ENCODE data around the gene DNAJC5.
"Not testable (repeated sequence)": the region's sequence is repeated elsewhere in the genome, so short reads cannot be mapped to it uniquely, and the experiment has no call there.

DNAJC5 gene

GRCh38 chr20:63955827-63956663, 61.1 kb downstream of the DNAJC5 start, which contains the start of gene UCKL1:
Gene UCKL1 (minus strand): TSS chr20:63956416. CDS start chr20:63956372, 44 bp downstream.
- no peaks in the 10 kb centered on the region for H3K9me3 Mint-ChIP-seq
- H3K36me3 Mint-ChIP-seq (ENCODE audit: low read depth), result peaks cover 4% of the 10 kb centered on the region
- peaks cover 38% of the 10 kb centered on the region for H3K4me1 Mint-ChIP-seq (ENCODE audit: low read depth)
- no peaks in the 10 kb centered on the region for H3K27me3 Mint-ChIP-seq
- peak within 1 kb of the TSS; percentile 90 for H3K27ac Mint-ChIP-seq
- H3K4me3 Mint-ChIP-seq, result peak within 1 kb of the TSS; percentile 86

- Mint-ChIP-seq H3K36me3 (ENCODE audit: low read depth) (peaks cover 9% of the 10 kb centered on the region), H3K4me1 (ENCODE audit: low read depth) (peaks cover 38% of the 10 kb centered on the region), H3K27ac (peak overlapping the region; percentile 90), H3K27me3 (no peaks in the 10 kb centered on the region), H3K9me3 (no peaks in the 10 kb centered on the region), H3K4me3 (peak overlapping the region; percentile 81)
These were observed 61.7 kb downstream of the DNAJC5 start for GRCh38 chr20:63956664-63957003.

- peak overlapping the region; percentile 90 for H3K27ac Mint-ChIP-seq
- peak overlapping the region; percentile 81 for H3K4me3 Mint-ChIP-seq
- H3K27me3 Mint-ChIP-seq, result no peaks in the 10 kb centered on the region
- H3K9me3 Mint-ChIP-seq, result no peaks in the 10 kb centered on the region
- peaks cover 38% of the 10 kb centered on the region for H3K4me1 Mint-ChIP-seq (ENCODE audit: low read depth)
- H3K36me3 Mint-ChIP-seq (ENCODE audit: low read depth), result peaks cover 9% of the 10 kb centered on the region
These were observed 62.2 kb downstream of the DNAJC5 start for GRCh38 chr20:63957004-63957689.

GRCh38 chr20:63957690-63958441, 62.9 kb downstream of the DNAJC5 start:
- Mint-ChIP-seq H3K4me3 (peak overlapping the region; percentile 81), H3K9me3 (no peaks in the 10 kb centered on the region), H3K36me3 (ENCODE audit: low read depth) (peaks cover 9% of the 10 kb centered on the region), H3K27me3 (no peaks in the 10 kb centered on the region), H3K4me1 (ENCODE audit: low read depth) (peaks cover 38% of the 10 kb centered on the region), H3K27ac (peak overlapping the region; percentile 90)

GRCh38 chr20:63958471-63958870, 63.5 kb downstream of the DNAJC5 start:
- no peaks in the 10 kb centered on the region for H3K9me3 Mint-ChIP-seq
- H3K4me3 Mint-ChIP-seq, result no peak overlapping the region
- peaks cover 34% of the 10 kb centered on the region for H3K4me1 Mint-ChIP-seq (ENCODE audit: low read depth)
- peak overlapping the region; percentile 58 for H3K27ac Mint-ChIP-seq
- H3K27me3 Mint-ChIP-seq, result no peaks in the 10 kb centered on the region
- peaks cover 9% of the 10 kb centered on the region for H3K36me3 Mint-ChIP-seq (ENCODE audit: low read depth)

- H3K4me3 Mint-ChIP-seq, result no peak overlapping the region
- peaks cover 8% of the 10 kb centered on the region for H3K36me3 Mint-ChIP-seq (ENCODE audit: low read depth)
- no peak overlapping the region for H3K27ac Mint-ChIP-seq
- no peaks in the 10 kb centered on the region for H3K27me3 Mint-ChIP-seq
- peaks cover 28% of the 10 kb centered on the region for H3K4me1 Mint-ChIP-seq (ENCODE audit: low read depth)
- no peaks in the 10 kb centered on the region for H3K9me3 Mint-ChIP-seq
These were observed 64.2 kb downstream of the DNAJC5 start for GRCh38 chr20:63958964-63959698.

GRCh38 chr20:63959699-63960075, 64.8 kb downstream of the DNAJC5 start:
- H3K27me3 Mint-ChIP-seq, result no peaks in the 10 kb centered on the region
- peaks cover 22% of the 10 kb centered on the region for H3K4me1 Mint-ChIP-seq (ENCODE audit: low read depth)
- H3K4me3 Mint-ChIP-seq, result no peak overlapping the region
- no peak overlapping the region for H3K27ac Mint-ChIP-seq
- H3K9me3 Mint-ChIP-seq, result no peaks in the 10 kb centered on the region
- peaks cover 5% of the 10 kb centered on the region for H3K36me3 Mint-ChIP-seq (ENCODE audit: low read depth)

GRCh38 chr20:63960654-63961621, 66.0 kb downstream of the DNAJC5 start:
- H3K27me3 Mint-ChIP-seq; H3K36me3 Mint-ChIP-seq (ENCODE audit: low read depth); H3K4me3 Mint-ChIP-seq; H3K27ac Mint-ChIP-seq; H3K9me3 Mint-ChIP-seq: not testable (repeated sequence)
- peaks cover 16% of the 10 kb centered on the region for H3K4me1 Mint-ChIP-seq (ENCODE audit: low read depth)

- H3K27ac Mint-ChIP-seq, result no peak overlapping the region
- no peaks in the 10 kb centered on the region for H3K27me3 Mint-ChIP-seq
- peaks cover 9% of the 10 kb centered on the region for H3K36me3 Mint-ChIP-seq (ENCODE audit: low read depth)
These were observed 66.9 kb downstream of the DNAJC5 start for GRCh38 chr20:63961664-63962425.

GRCh38 chr20:63962426-63963347, 67.8 kb downstream of the DNAJC5 start:
- Mint-ChIP-seq H3K27ac (no peak overlapping the region), H3K4me1 (ENCODE audit: low read depth) (peaks cover 8% of the 10 kb centered on the region), H3K4me3 (no peak overlapping the region), H3K36me3 (ENCODE audit: low read depth) (peaks cover 11% of the 10 kb centered on the region), H3K27me3 (no peaks in the 10 kb centered on the region), H3K9me3 (no peaks in the 10 kb centered on the region)

More at GRCh38 chr20:63961664-63962425, 66.9 kb downstream of the DNAJC5 start:
- Mint-ChIP-seq H3K4me3 (no peak overlapping the region), H3K4me1 (ENCODE audit: low read depth) (peaks cover 16% of the 10 kb centered on the region), H3K9me3 (no peaks in the 10 kb centered on the region)

GRCh38 chr20:63963348-63963741, 68.4 kb downstream of the DNAJC5 start:
- Mint-ChIP-seq H3K4me1 (ENCODE audit: low read depth) (peaks cover 7% of the 10 kb centered on the region), H3K27me3 (no peaks in the 10 kb centered on the region), H3K27ac (no peak overlapping the region), H3K9me3 (no peaks in the 10 kb centered on the region), H3K36me3 (ENCODE audit: low read depth) (peaks cover 11% of the 10 kb centered on the region), H3K4me3 (no peak overlapping the region)

GRCh38 chr20:63963784-63964301, 68.9 kb downstream of the DNAJC5 start:
- H3K4me3 Mint-ChIP-seq, result no peak overlapping the region
- peaks cover 9% of the 10 kb centered on the region for H3K4me1 Mint-ChIP-seq (ENCODE audit: low read depth)
- no peaks in the 10 kb centered on the region for H3K9me3 Mint-ChIP-seq
- peaks cover 11% of the 10 kb centered on the region for H3K36me3 Mint-ChIP-seq (ENCODE audit: low read depth)
- H3K27ac Mint-ChIP-seq, result no peak overlapping the region
- H3K27me3 Mint-ChIP-seq, result no peaks in the 10 kb centered on the region
